ENCODE measurements around the gene IGHMBP2. TPM values are rescaled to one million over a fixed set of nuclear protein-coding genes. Genes with fewer than 3 reads are reported as not detected.
A peak's percentile ranks its signal among the peaks of the same experiment; 100 is the strongest.

IGHMBP2 gene
- total RNA-seq, 1 experiment from 2014 or later: 24.0 TPM

DNA sequence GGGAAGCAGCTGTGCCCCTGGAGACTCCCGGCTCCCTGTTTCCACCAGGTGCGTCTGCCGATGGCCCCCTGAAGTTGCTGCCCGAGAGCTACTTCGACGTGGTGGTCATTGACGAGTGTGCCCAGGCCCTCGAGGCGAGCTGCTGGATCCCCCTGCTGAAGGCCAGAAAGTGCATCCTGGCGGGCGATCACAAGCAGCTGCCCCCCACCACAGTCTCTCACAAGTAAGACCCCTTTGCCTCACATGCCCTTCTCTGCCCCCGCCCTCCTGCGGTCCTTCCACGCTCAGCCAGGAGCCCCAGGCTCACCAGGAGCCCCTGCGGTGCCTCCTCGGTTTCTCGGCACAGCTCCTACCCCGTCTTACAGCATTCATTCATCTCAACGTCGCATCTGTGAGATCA, 25.4 kb downstream of the IGHMBP2 start:
- H3K27ac ChIP-seq (ENCODE audit: insufficient read length, low read depth, low read length): no peak overlapping the region
- no peak overlapping the region for H3K4ac ChIP-seq (ENCODE audit: low read depth, low read length)
- H4K91ac ChIP-seq (ENCODE audit: insufficient read length, low read depth, low read length): no peak overlapping the region
- no peaks in the 10 kb centered on the region for H3K79me1 ChIP-seq (ENCODE audit: insufficient read depth, low read depth, low read length, poor library complexity, severe bottlenecking)
- no peaks in the 10 kb centered on the region for H3K79me2 ChIP-seq (ENCODE audit: insufficient read depth, low read length)
- H2BK20ac ChIP-seq (ENCODE audit: low read depth, low read length, poor library complexity, severe bottlenecking): no peak overlapping the region
- no peaks in the 10 kb centered on the region for H4K20me1 ChIP-seq (ENCODE audit: control insufficient read depth, insufficient read depth, insufficient read length)
- no peaks in the 10 kb centered on the region for H3K4me1 Mint-ChIP-seq
- no peak overlapping the region for H2BK12ac ChIP-seq (ENCODE audit: insufficient read length, low read depth, low read length)
- H3K4me2 ChIP-seq (ENCODE audit: insufficient read depth, insufficient read length, low read length): no peak overlapping the region
- H3K27me3 Mint-ChIP-seq (ENCODE audit: low read depth): no peaks in the 10 kb centered on the region
- H2AK5ac ChIP-seq (ENCODE audit: insufficient read length, low read length): no peak overlapping the region
- H3K18ac ChIP-seq (ENCODE audit: insufficient read length, low read depth, low read length): no peak overlapping the region
- H4K5ac ChIP-seq (ENCODE audit: insufficient read length, low read depth, low read length): no peak overlapping the region
- H2AFZ ChIP-seq (ENCODE audit: low read length): no peak overlapping the region
- no peak overlapping the region for H4K8ac ChIP-seq (replicated peaks; ENCODE audit: insufficient read length, low read depth, low read length)
- no peak for DNase-seq
- no peak overlapping the region for H3T11ph ChIP-seq (ENCODE audit: low read length)
- peaks cover 20% of the 10 kb centered on the region in 2 experiments for H3K9me3 Mint-ChIP-seq
- H2BK5ac ChIP-seq (ENCODE audit: insufficient read length, low read length): no peak overlapping the region
- H3K27ac Mint-ChIP-seq: 0 out of 7 replicates have a peak overlapping the region, but pooled peaks of 1 of the 3 experiments have one; percentile 49
- no peak overlapping the region for H2BK15ac ChIP-seq (ENCODE audit: low read depth, low read length)
- peaks cover 5% of the 10 kb centered on the region for H3K9me3 ChIP-seq (ENCODE audit: control insufficient read depth, low read depth, low read length)
- H3K23me2 ChIP-seq (ENCODE audit: insufficient read length, low read depth, low read length, poor library complexity, severe bottlenecking): no peaks in the 10 kb centered on the region
- H3K9ac ChIP-seq (ENCODE audit: extremely low read depth, insufficient read length, low read length): no peak overlapping the region
- no peak overlapping the region for H2BK120ac ChIP-seq (ENCODE audit: low read depth, low read length, poor library complexity, severe bottlenecking)
- H3K4me3 Mint-ChIP-seq: no peak overlapping the region
- H3K56ac ChIP-seq (ENCODE audit: insufficient read length, low read depth, low read length): no peak overlapping the region
- no peak overlapping the region for H3K23ac ChIP-seq (ENCODE audit: insufficient read length, low read depth, low read length)
- no peaks in the 10 kb centered on the region for H3K4me1 ChIP-seq (ENCODE audit: insufficient read depth, low read length)
- H3K27me3 ChIP-seq (ENCODE audit: insufficient read depth, low read length): no peaks in the 10 kb centered on the region
- TF ChIP-seq, protein P1, sequence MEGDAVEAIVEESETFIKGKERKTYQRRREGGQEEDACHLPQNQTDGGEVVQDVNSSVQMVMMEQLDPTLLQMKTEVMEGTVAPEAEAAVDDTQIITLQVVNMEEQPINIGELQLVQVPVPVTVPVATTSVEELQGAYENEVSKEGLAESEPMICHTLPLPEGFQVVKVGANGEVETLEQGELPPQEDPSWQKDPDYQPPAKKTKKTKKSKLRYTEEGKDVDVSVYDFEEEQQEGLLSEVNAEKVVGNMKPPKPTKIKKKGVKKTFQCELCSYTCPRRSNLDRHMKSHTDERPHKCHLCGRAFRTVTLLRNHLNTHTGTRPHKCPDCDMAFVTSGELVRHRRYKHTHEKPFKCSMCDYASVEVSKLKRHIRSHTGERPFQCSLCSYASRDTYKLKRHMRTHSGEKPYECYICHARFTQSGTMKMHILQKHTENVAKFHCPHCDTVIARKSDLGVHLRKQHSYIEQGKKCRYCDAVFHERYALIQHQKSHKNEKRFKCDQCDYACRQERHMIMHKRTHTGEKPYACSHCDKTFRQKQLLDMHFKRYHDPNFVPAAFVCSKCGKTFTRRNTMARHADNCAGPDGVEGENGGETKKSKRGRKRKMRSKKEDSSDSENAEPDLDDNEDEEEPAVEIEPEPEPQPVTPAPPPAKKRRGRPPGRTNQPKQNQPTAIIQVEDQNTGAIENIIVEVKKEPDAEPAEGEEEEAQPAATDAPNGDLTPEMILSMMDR (conservative IDR thresholded peaks at IDR 0.05): no peak
- no CpG with 5 or more reads among the region's 20 CpGs for WGBS (ENCODE audit: extremely low coverage, insufficient read length, low lambda C conversion rate)
- H3K36me3 Mint-ChIP-seq (ENCODE audit: insufficient read depth in 1 of 3, low read depth in 3 of 3): peaks cover 42 to 62% (median 58%) of the 10 kb centered on the region in 3 experiments
- no peak overlapping the region for H3K14ac ChIP-seq (ENCODE audit: insufficient read depth, low read length)
